GM12892 (cell line): Measurements from ENCODE around the gene LRRC46.

Experiments used
- POLR2A ChIP-seq: IDR thresholded peaks from 2 replicates; pipeline ENCODE4 v1.6.1; 2011; ENCODE audit warnings: low read depth, low read length, control low read depth
- POLR2AphosphoS5 ChIP-seq: IDR thresholded peaks from 2 replicates; pipeline ENCODE4 v1.6.1; 2011; ENCODE audit warnings: low read depth, low read length, control low read depth
- TAF1 ChIP-seq: IDR thresholded peaks from 2 replicates; pipeline ENCODE4 v1.6.1; 2011; ENCODE audit warnings: low read depth, mild to moderate bottlenecking, control low read depth, low read length, borderline replicate concordance

DNA sequence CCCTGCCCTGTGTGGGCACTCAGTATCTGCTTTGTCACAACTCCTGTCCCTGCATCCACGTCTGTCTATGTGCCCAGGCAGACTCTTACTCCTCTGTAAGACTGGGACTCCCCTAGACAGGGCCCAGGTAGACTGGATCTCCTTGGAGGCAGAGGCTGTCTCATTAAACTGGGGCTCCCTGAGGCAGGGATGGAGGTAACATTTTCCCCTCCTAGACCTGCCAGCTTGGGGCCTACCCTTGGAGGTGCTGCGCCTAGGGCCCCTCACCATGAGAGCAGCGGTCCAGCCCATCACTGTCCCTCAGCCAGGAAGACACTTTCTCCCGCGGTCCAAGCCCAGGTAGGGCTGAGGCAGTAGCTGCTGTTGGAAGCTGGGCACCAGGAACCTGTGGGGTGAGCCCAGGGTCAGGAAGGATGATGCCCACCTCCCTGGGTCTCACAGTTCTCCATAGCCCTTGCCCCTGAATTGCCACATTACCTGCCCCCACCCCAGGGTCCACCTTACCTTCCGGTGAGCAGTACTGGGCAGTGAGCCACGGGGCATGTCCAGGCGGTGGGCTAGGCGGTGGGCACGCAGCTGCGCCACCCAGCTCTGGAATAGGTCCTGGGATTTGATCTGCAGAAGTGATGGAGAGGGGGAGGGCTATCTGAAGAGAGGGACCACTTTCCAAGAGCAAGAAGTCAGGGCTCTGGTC, 13.3 kb upstream of the LRRC46 start:
- TF ChIP-seq TAF1, result no peak
- TF ChIP-seq POLR2A, result no peak
- no peak for TF ChIP-seq POLR2AphosphoS5
